Brain microvascular endothelial cell (primary cell): ENCODE results near the gene ZNF268.

Source experiments
- DNase-seq: peaks from one replicate; pipeline ENCODE4 v3.0.0-alpha.2; 2020
- H3K27ac ChIP-seq: fragments of 250-450 bp; sonication (Bioruptor Pico); 2 replicates; pipeline ENCODE4 v1.5.1; 2020; ENCODE audit warnings: mild to moderate bottlenecking, moderate library complexity
- H3K27me3 ChIP-seq: fragments of 250-450 bp; sonication (Bioruptor Pico); replicated peaks from 2 replicates; pipeline ENCODE4 v1.5.1; 2020; ENCODE audit warnings: mild to moderate bottlenecking
- H3K36me3 ChIP-seq: fragments of 250-450 bp; sonication (Bioruptor Pico); replicated peaks from 2 replicates; pipeline ENCODE4 v1.5.1; 2020; ENCODE audit warnings: mild to moderate bottlenecking
- H3K4me3 ChIP-seq: 2 replicates; pipeline ENCODE4 v1.5.1; 2011; ENCODE audit warnings: low read depth, mild to moderate bottlenecking, control low read depth, low read length, moderate library complexity
- CTCF ChIP-seq: IDR thresholded peaks from 2 replicates; pipeline ENCODE4 v1.5.1; 2011; ENCODE audit warnings: low read depth, mild to moderate bottlenecking, moderate library complexity, low read length, control low read depth, inconsistent platforms; ENCODE audit errors: missing control alignments
- in situ Hi-C: cut with HindIII; loops from 2 replicates; pipeline ENCODE4 v1.10.0; 2017; ENCODE audit warnings: low sequenced_read_pairs, low pct_ligation_motif_present

Gene ZNF268

GRCh38 chr12:133202493-133203343 lies 21.4 kb downstream of the ZNF268 start:
- Histone ChIP-seq H3K27me3 (no peaks in the 10 kb centered on the region), H3K36me3 (peaks cover 29% of the 10 kb centered on the region), H3K4me3 (no peak overlapping the region), H3K27ac (no peak overlapping the region)
- in situ Hi-C loops = no loop called here
- DNase-seq = no peak
- TF ChIP-seq CTCF = no peak

GRCh38 chr12:133203344-133204263 lies 22.3 kb downstream of the ZNF268 start:
- Histone ChIP-seq H3K4me3 (no peak overlapping the region), H3K27ac (no peak overlapping the region), H3K27me3 (no peaks in the 10 kb centered on the region), H3K36me3 (peaks cover 29% of the 10 kb centered on the region)
- no peak for DNase-seq
- in situ Hi-C loops = no loop called here
- TF ChIP-seq CTCF = no peak

DNA sequence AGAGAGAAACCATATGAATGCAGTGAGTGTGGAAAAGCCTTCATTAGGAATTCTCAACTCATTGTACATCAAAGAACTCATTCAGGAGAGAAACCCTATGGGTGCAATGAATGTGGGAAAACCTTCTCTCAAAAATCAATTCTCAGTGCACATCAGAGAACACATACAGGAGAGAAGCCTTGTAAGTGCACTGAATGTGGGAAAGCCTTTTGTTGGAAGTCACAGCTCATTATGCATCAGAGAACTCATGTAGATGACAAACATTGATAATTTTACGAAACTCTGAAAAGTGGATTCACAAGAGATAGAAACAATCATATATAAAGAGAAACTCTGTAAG lies 22.9 kb downstream of the ZNF268 start:
- TF ChIP-seq CTCF = no peak
- DNase-seq = no peak
- in situ Hi-C loops = no loop called here
- Histone ChIP-seq H3K27me3 (no peaks in the 10 kb centered on the region), H3K27ac (no peak overlapping the region), H3K36me3 (peaks cover 29% of the 10 kb centered on the region), H3K4me3 (no peak overlapping the region)

- Histone ChIP-seq H3K4me3 (no peak overlapping the region), H3K27me3 (no peaks in the 10 kb centered on the region), H3K27ac (no peak overlapping the region), H3K36me3 (peaks cover 22% of the 10 kb centered on the region)
- TF ChIP-seq CTCF = no peak
- in situ Hi-C loops = no loop called here
- DNase-seq = no peak
Observed at GRCh38 chr12:133206390-133206789, 25.1 kb downstream of the ZNF268 start.

DNA sequence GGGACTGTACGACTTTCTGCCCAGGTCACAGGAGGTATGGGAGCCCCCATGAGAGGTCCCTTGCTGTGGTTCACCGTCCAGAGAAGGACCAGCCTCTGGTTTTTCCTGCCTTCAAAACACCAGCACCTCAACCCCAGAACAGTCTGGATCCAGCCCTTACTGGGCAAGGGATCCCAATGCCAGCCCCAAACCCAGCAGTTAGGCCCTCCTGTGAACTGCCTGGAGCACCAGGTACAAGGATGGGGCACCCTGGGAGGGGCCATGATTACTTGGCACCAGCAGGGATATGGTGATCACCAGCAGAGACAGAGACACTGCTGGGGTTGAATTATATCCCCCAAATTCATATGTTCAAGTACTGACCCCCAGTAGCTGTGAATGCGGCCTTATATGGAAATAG lies 34.4 kb downstream of the ZNF268 start:
- Histone ChIP-seq H3K4me3 (no peak overlapping the region), H3K36me3 (no peaks in the 10 kb centered on the region), H3K27ac (no peak overlapping the region), H3K27me3 (no peaks in the 10 kb centered on the region)
- in situ Hi-C loops = no loop called here
- DNase-seq = no peak
- TF ChIP-seq CTCF = no peak
